OCI-LY3 (cell line): ENCODE data around the gene PLA2G4A.

Experiments used
- EZH2phosphoT487 ChIP-seq: fragments of 200-600 bp; shearing (Covaris generic); IDR thresholded peaks from 2 replicates; pipeline ENCODE4 v1.6.1; 2018; ENCODE audit warnings: antibody characterized with exemption, mixed run types, low read depth
- TF ChIP-seq, protein P1 (sequence below): fragments of 200-600, 300-600 bp; sonication (generic); IDR thresholded peaks from 2 replicates; pipeline ENCODE4 v1.5.1; 2014; ENCODE audit warnings: antibody characterized with exemption, low read length, low read depth

DNA sequence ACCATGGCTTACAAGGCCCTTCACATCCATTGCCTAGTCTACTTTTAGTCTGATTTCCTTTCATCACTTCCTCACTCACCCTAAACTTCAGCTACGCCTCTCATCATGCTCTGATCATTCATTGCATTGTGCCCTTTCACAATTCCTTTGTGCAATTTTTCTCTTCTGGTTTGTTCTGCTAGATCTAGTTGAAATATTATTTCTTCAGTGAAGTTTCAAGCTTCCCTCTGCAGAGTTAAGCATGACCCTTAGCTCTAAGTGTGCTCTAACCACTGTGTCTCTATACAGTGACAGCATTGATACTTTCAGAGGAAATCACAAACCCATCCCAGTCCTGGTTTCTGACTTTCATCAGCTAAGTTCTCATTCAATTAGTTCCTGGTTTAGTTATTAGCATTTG lies 166.1 kb downstream of the PLA2G4A start:
- TF ChIP-seq, protein P1, sequence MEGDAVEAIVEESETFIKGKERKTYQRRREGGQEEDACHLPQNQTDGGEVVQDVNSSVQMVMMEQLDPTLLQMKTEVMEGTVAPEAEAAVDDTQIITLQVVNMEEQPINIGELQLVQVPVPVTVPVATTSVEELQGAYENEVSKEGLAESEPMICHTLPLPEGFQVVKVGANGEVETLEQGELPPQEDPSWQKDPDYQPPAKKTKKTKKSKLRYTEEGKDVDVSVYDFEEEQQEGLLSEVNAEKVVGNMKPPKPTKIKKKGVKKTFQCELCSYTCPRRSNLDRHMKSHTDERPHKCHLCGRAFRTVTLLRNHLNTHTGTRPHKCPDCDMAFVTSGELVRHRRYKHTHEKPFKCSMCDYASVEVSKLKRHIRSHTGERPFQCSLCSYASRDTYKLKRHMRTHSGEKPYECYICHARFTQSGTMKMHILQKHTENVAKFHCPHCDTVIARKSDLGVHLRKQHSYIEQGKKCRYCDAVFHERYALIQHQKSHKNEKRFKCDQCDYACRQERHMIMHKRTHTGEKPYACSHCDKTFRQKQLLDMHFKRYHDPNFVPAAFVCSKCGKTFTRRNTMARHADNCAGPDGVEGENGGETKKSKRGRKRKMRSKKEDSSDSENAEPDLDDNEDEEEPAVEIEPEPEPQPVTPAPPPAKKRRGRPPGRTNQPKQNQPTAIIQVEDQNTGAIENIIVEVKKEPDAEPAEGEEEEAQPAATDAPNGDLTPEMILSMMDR: no peak
- no peak for TF ChIP-seq EZH2phosphoT487
